ENCODE data around the gene SEH1L.
"Not testable (repeated sequence)": the region's sequence is repeated elsewhere in the genome, so short reads cannot be mapped to it uniquely, and the experiment has no call there.

Gene SEH1L

GRCh38 chr18:12947285-12948049 is at the start of gene SEH1L (continued):
- TF ChIP-seq ZNF335 (tag by site-specific recombination; conservative IDR thresholded peaks at IDR 0.05) = peak; percentile 65
- no peak for TF ChIP-seq ZNF354C (tag by site-specific recombination; IDR thresholded peaks at IDR 0.05; ENCODE audit: borderline replicate concordance, low read depth)
- TF ChIP-seq ZBTB44 (tag by site-specific recombination; IDR thresholded peaks at IDR 0.05) = no peak
- no peak for TF ChIP-seq ZNF629 (tag by site-specific recombination; IDR thresholded peaks at IDR 0.05)

GRCh38 chr18:12901208-12901607 is 46.6 kb upstream of the SEH1L start:
- H3K27ac ChIP-seq (ENCODE audit: extremely low read depth, low read depth, low read length); POLR2A ChIA-PET; H3K4me3 ChIP-seq (ENCODE audit: low read depth, low read length); H3K9me3 ChIP-seq (ENCODE audit: control insufficient read depth, insufficient read depth, low read depth, low read length); CTCF ChIA-PET; H3K4me1 ChIP-seq (ENCODE audit: control insufficient read depth, insufficient read depth, low read length); H3K36me3 ChIP-seq (ENCODE audit: control insufficient read depth in 2 of 2, insufficient read depth in 1 of 2, low read length in 2 of 2): not testable (repeated sequence)

DNA sequence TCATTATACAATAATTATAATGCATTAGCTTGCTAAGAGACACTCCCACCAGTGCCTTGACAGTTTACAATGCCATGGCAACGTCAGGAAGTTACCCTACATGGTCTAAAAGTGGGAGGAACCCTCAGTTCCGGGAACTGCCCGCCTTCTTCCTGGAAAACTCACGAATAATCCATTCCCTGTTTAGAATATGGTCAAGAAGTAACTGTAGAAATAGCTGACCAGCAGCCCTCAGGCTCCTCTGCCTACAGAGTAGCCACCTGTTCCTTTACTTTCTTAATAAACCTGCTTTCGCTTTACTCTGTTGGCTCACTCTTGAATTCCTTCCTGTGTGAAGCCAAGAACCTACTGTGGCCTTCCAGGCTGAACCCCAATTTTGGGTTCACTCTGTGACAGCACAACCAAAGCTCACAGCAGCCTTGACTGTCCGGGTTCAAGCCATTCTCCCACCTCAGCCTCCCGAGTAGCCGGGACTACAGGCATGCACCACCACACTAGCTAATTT is 43.7 kb upstream of the SEH1L start:
- ChIA-PET CTCF (interaction anchor here (0.5 to 2.9 kb wide), 10 partner anchors 9 to 245 kb away, joined by 3 to 10 read pairs (median 3); no protein-coding TSS in a partner anchor), POLR2A (no interaction called here)
- H3K36me3 ChIP-seq (ENCODE audit: control insufficient read depth in 2 of 2, insufficient read depth in 1 of 2, low read length in 2 of 2) = no peaks in the 10 kb centered on the region
- no peak overlapping the region for H3K27ac ChIP-seq (ENCODE audit: extremely low read depth, low read depth, low read length)
- no peak overlapping the region for H3K4me3 ChIP-seq (ENCODE audit: low read depth, low read length)
- H3K4me1 ChIP-seq (ENCODE audit: control insufficient read depth, insufficient read depth, low read length) = peaks cover 9% of the 10 kb centered on the region; the same call in 1 of the 2 replicates
- no peaks in the 10 kb centered on the region for H3K9me3 ChIP-seq (ENCODE audit: control insufficient read depth, insufficient read depth, low read depth, low read length)
- TF ChIP-seq GLI4 (tag by site-specific recombination; IDR thresholded peaks at IDR 0.05) (no peak), ZBTB10 (tag by site-specific recombination; IDR thresholded peaks at IDR 0.05) (no peak), FEZF1 (tag by site-specific recombination; IDR thresholded peaks at IDR 0.05) (no peak), ZNF670 (tag by site-specific recombination; IDR thresholded peaks at IDR 0.05; ENCODE audit: low read depth) (no peak), ZNF280D (tag by site-specific recombination; IDR thresholded peaks at IDR 0.05) (no peak), ZNF48 (tag by site-specific recombination; IDR thresholded peaks at IDR 0.05) (no peak)
- TF ChIP-seq, protein P1, sequence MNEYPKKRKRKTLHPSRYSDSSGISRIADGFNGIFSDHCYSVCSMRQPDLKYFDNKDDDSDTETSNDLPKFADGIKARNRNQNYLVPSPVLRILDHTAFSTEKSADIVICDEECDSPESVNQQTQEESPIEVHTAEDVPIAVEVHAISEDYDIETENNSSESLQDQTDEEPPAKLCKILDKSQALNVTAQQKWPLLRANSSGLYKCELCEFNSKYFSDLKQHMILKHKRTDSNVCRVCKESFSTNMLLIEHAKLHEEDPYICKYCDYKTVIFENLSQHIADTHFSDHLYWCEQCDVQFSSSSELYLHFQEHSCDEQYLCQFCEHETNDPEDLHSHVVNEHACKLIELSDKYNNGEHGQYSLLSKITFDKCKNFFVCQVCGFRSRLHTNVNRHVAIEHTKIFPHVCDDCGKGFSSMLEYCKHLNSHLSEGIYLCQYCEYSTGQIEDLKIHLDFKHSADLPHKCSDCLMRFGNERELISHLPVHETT (tag by site-specific recombination; IDR thresholded peaks at IDR 0.05) = no peak
- TF ChIP-seq, protein P2, sequence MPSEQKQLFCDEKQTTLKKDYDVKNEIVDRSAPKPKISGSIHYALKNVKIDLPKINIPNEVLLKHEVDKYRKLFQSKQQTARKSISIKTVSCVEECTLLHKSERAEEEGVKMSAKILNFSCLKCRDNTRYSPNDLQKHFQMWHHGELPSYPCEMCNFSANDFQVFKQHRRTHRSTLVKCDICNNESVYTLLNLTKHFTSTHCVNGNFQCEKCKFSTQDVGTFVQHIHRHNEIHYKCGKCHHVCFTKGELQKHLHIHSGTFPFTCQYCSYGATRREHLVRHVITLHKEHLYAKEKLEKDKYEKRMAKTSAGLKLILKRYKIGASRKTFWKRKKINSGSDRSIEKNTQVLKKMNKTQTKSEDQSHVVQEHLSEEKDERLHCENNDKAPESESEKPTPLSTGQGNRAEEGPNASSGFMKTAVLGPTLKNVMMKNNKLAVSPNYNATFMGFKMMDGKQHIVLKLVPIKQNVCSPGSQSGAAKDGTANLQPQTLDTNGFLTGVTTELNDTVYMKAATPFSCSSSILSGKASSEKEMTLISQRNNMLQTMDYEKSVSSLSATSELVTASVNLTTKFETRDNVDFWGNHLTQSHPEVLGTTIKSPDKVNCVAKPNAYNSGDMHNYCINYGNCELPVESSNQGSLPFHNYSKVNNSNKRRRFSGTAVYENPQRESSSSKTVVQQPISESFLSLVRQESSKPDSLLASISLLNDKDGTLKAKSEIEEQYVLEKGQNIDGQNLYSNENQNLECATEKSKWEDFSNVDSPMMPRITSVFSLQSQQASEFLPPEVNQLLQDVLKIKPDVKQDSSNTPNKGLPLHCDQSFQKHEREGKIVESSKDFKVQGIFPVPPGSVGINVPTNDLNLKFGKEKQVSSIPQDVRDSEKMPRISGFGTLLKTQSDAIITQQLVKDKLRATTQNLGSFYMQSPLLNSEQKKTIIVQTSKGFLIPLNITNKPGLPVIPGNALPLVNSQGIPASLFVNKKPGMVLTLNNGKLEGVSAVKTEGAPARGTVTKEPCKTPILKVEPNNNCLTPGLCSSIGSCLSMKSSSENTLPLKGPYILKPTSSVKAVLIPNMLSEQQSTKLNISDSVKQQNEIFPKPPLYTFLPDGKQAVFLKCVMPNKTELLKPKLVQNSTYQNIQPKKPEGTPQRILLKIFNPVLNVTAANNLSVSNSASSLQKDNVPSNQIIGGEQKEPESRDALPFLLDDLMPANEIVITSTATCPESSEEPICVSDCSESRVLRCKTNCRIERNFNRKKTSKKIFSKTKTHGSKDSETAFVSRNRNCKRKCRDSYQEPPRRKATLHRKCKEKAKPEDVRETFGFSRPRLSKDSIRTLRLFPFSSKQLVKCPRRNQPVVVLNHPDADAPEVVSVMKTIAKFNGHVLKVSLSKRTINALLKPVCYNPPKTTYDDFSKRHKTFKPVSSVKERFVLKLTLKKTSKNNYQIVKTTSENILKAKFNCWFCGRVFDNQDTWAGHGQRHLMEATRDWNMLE (tag by site-specific recombination; conservative IDR thresholded peaks at IDR 0.05; ENCODE audit: low read depth) = no peak

Data from HEK293 (cell line).